Choroid plexus epithelial cell (primary cell): Measurements from ENCODE around the gene MNS1.

Experiments used
- DNase-seq: peaks from one replicate; pipeline ENCODE4 v3.0.0-alpha.2; 2010; ENCODE audit warnings: low read depth
- H3K4me3 ChIP-seq: 2 replicates; pipeline ENCODE4 v1.5.1; 2011; ENCODE audit warnings: low read depth, mild to moderate bottlenecking, control low read depth, low read length, moderate library complexity
- CTCF ChIP-seq: conservative IDR thresholded peaks from 2 replicates; pipeline ENCODE4 v1.5.1; 2011; ENCODE audit warnings: low read depth, mild to moderate bottlenecking, control low read depth, inconsistent platforms, low read length, moderate library complexity

The MNS1 gene

GRCh38 chr15:56456229-56456628 is 8.7 kb downstream of the MNS1 start:
- DNase-seq, result no peak
- TF ChIP-seq CTCF, result no peak
- H3K4me3 ChIP-seq, result no peak overlapping the region

- no peak overlapping the region for H3K4me3 ChIP-seq
- TF ChIP-seq CTCF, result no peak
- no peak for DNase-seq
These were observed 10.1 kb downstream of the MNS1 start for GRCh38 chr15:56454836-56455235.

- H3K4me3 ChIP-seq, result no peak overlapping the region
- no peak for DNase-seq
- TF ChIP-seq CTCF, result no peak
These were observed 19.2 kb downstream of the MNS1 start for GRCh38 chr15:56445746-56446145.

- TF ChIP-seq CTCF, result no peak
- no peak overlapping the region for H3K4me3 ChIP-seq
- no peak for DNase-seq
These were observed 22.6 kb downstream of the MNS1 start for GRCh38 chr15:56442354-56442753.

- TF ChIP-seq CTCF, result no peak
- no peak overlapping the region for H3K4me3 ChIP-seq
- DNase-seq, result no peak
These were observed 24.6 kb downstream of the MNS1 start for GRCh38 chr15:56440214-56440770.

- no peak overlapping the region for H3K4me3 ChIP-seq
- DNase-seq, result no peak
- no peak for TF ChIP-seq CTCF
These were observed 32.6 kb downstream of the MNS1 start for GRCh38 chr15:56432304-56432703.

- TF ChIP-seq CTCF, result peak; percentile 54
- no peak overlapping the region for H3K4me3 ChIP-seq
- DNase-seq, result peak; percentile 61
These were observed 36.0 kb downstream of the MNS1 start for GRCh38 chr15:56428821-56429458.
